GM18520 (cell line): ENCODE data around the gene CACTIN.
"Not testable (repeated sequence)": the region's sequence is repeated elsewhere in the genome, so short reads cannot be mapped to it uniquely, and the experiment has no call there.

Experiments used
- ATAC-seq: cut with Tn5 transposase; IDR thresholded peaks from one replicate; pipeline ENCODE4 v1.9.1; 2021; ENCODE audit not compliant: unreplicated experiment

Gene CACTIN

DNA sequence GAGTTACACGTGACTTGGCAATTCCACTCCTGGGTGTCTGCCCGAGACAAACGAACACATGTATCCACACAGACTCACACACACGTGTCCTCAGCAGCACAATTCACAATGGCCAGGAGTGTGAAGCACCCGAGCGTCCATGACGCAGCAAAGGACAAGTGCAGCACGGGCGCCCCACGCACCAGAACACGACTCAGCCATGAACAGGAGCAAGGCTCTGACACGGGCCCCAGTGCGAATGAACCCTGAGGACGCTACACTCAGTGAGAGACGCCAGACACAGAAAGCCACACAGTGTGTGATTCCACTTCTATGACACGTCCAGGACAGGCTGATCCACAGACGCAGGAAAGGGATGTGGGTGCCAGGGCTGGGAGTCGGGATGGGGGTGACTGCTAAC is 37.2 kb upstream of the CACTIN start:
- ATAC-seq = no peak

DNA sequence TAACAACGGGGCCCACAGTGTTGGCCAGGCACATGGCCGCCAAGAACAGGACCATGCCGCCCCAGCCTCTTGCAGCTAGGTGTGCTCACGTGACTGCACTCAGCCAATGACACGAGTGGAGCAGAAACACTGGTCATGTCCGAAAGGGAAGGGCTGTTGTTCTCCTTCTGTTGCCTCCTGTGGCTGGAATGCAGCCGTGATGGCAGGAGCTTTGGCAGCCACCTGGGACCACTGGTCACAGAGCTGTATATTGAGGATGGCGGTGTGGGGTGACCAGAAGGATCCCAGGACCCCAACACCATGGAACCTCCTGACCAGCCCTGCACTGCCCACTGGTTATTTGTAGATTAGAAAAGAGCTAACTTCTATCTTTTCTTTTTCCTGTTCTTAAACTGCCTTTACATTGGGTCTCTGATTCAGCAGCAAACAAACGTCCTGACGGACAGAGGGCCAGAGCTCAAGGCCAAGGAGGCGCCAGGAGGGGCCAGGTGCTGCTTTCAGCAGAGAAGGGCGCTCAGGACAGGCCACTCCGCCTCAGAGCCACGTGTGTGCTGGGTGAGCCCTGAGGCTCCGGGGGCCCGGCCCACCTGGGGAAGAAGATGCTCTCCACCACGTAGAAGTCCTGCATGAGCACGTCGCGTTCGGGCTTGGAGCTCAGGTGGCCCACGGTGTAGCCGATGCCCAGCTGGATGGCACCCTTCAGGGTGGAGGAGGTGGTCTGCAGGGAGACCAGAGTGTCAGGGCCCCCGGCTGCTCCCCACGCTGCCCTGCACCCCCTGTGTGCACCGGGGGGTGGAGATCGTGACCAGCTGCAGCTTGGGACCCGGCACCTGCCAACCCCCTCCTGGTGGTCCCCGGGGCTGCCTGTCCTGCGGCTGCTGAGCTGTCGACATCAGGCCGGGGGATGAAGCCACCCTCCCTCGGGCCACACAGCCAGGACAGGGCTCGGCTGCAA is 35.0 kb upstream of the CACTIN start:
- no peak for ATAC-seq

DNA sequence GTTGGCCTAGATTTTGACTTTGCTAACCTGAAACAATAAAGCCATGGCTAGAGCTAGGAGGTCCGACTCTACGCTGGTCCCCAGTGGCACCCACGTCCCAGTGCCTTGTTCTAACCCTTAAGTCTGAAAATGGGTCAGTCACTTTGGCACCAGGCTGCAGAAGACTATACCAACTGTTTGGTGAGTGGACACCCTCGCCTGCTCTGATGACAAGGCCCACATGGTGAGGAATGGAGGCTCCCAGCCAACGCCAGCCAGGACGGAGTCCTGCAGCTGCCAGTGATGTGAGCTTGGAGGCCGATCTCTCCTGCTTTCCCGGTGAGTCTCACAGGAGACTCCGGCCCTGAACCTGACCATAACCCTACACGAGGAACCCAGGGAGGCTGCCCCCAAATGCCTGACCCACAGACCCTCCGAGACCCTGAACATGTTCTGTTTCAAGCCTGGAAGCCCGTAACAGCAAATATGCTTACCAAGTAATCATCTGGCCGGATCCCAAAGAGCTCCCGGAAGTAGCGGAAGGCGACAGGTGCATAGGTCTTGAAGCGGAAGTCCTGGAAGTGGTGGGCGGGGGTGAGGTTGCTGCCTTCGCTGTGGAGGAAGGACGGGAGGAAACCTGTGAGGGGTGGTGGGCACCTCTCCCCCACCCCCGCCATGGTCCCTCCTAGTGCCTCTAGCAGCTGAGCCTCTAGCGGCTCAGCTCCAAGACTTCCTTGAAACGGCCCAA is 34.1 kb upstream of the CACTIN start:
- no peak for ATAC-seq

DNA sequence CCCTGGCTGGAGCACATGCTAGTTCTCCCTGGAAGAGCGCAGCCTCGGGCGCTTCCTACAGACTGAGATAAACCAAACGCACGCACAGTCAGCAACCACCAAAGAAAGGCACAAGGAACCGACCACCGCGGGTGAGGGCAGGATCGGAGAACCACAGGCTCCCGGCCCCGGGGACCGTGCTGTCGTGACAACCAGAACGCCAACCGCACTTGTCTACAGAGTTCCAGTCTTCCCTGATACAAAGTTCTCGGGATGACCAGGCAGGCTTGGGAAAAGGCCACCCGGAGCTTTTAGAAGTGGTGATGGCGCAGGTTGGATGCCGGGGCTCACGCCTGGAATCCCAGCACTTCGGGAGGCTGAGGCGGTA is 33.1 kb upstream of the CACTIN start:
- no peak for ATAC-seq

DNA sequence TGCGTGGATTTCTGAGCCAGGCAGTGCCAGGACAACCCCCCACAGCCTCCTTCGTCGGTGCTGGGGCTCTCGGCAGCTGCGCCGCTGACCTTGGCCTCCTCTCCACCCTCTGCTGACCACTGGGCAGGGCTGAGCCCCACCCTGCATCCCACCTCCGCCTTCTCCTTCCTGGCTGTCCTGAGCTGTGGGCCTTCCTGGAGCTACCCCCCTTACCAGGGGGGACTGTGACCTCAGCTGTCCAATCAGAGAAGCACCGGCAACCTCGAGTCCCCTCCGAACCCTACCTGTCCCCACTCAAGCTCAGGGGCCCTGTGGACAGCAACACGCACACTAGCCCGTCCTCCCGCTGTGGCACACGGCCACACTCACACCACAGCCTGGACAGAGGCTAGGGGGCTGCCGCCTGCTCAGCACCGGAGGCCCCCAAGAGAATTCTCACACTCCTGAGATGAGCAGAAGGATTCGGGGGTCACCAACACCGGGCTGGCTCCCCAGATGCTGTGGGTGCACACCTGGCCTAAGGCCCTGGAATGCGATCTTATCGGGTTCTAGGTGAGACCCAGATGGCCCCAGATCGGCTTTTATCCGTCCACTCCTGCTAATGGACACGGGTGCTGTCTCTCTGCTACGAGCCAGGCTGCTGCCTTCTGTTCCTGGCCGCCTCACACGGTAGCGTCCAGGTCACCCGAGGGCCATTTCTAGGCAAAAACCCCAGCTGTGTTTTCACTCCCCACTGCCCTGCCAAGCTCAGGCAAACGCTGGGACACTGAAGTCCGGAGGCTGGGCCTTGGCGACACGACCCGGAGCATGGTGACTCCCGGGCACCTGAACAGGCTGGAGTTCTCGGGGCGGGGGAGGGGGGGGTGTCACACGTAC is 32.5 kb upstream of the CACTIN start:
- no peak for ATAC-seq

DNA sequence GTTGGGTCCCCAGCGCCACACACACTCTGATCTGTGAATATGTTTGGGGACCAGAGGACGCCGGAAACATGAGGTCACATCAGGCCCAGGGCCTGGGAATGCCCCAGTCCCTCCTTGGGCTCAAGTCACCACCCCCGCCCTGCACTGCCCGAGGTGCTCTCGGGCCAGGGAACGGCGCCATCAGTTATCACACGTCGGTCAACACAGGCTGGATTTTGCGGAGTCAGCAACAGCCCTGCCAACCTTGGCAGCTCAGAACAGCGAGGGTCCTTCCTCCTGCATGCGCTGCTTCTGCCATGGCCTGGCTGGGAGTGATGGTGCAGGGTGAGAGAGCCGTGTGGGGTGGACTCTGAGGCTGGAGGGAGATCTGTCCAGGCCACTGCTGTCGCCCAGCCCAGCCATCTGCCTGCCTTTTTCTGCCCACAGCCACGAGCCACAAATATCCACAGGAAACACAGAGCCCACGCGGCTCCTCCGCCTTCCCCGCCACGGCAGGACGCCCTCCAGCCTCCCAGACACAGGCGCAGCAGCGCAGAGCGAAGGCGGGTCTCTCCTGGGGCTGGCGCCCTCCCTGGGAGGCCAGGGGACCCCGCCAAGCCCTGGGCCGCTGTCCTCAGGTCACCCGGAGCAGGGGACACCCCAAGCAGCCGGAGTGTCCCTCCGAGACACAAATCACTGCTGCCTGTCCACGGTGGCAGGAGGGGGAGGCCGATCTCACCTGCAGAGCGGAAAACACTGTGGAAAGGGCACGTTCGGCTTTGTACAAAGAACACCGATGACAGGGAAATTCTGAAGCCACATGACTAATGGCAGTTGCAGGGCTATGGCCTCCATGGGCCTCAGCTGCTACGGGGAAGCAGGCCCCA is 31.6 kb upstream of the CACTIN start:
- ATAC-seq = no peak

DNA sequence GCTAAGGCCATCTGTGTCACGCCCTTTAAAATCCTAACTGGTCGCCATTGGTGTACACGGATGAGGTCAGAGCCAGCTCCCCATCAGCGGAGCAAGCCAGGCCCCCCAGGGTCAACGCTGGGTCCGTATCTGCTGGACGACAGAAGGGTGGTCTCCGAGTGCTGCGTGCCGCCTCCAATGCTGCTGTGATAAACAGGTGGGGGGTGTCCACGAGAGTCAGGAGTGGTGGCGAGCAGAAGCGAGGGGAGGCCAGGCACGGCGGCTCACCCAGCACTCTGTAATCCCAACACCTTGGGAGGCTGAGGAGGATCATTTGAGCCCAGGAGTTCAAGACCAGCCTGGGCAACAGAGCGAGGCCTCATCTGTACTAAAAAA is 30.8 kb upstream of the CACTIN start:
- ATAC-seq = no peak

DNA sequence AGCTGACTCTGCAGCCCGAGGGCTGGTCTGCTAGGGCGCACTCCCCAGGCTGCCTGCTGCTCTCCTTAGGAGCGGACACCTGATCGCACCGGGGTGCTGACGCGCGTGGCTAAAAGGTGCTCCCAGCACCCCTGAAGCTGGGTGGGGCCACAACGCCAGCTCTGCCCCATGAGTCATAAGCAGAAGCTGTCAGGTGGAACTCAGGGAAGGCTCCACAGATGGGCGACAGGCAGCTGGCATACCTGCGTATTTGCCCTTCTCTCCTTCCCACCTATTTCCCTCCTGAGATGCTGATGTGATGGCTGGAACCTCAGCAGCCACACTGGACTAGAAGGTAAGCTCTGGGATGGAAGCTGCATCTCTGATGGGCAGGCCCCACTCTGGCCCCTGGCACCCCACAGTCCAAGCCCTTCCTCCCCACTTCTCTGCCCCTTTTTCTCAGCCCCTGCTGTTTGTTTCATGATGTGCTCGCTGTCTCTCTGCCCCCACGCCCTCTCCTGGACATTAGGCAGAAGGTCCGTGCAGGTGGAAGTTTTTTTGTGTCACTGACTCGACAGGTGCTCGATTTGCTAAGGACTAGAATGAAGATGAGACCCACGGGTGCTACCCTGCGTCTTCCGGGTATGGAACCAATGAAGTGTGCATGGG is 30.3 kb upstream of the CACTIN start:
- no peak for ATAC-seq

DNA sequence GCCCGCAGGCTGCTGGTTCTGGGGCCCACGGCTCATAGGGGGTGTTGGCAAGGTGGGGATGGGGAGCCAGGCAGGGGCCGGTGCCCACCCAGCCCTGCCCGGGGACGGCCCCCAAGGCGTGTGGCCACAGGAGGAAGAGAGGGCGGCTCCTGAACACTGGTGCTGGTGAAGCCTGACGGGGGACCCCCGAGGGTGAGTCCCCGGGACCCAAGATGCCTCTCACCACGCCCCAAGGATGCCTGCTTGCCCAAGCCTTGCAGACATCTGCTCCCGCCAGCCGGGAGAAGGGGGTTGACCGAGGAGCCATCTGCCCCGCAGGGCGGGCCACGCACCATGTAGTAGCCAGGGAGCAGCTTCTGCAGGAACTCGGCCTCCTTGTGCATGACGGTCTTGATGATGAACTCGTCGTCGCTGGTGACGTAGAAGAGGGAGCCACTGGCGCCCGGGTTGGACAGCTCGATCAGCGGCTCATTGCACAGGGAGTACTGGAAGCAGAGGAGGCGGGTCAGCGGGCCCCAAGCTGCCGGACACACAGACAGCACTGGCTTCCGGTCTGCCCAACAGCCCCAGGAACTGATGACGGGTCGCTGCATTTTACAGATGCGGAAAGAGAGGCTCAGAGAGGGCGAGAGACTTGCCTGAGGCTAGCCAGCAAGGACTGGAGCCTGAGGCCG is 29.6 kb upstream of the CACTIN start:
- ATAC-seq = no peak

DNA sequence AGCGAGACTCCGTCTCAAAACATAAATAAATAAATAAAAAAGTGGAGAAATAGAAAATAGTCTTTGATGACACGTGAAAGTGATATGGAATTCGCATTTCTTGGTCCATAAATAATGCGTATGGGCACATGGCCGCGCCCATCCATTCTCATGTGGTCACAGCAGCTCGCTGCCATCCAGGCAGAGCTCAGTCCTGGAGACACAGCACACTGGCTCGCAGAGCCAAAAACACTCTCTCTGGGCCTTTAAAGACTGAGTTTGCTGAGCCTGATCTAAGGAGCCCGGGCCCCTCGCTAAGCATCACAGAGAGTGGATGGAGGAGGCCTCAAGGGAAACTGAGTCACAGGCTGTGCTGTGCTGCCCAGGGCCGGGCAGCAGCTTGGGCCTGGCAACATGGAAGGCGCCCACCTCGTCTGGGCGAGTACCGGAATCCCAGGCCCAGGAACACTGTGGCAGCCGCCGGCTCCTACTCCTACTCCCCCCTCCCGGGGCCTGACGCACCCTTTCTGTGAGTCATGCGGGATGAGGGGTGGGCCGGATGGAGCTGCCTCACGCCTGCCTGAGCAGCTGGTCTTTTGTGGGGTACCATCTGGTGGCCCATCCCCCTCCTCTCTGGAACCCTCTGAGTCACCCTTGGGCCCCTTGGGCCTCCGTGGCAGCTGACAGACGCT is 28.9 kb upstream of the CACTIN start:
- ATAC-seq = no peak

DNA sequence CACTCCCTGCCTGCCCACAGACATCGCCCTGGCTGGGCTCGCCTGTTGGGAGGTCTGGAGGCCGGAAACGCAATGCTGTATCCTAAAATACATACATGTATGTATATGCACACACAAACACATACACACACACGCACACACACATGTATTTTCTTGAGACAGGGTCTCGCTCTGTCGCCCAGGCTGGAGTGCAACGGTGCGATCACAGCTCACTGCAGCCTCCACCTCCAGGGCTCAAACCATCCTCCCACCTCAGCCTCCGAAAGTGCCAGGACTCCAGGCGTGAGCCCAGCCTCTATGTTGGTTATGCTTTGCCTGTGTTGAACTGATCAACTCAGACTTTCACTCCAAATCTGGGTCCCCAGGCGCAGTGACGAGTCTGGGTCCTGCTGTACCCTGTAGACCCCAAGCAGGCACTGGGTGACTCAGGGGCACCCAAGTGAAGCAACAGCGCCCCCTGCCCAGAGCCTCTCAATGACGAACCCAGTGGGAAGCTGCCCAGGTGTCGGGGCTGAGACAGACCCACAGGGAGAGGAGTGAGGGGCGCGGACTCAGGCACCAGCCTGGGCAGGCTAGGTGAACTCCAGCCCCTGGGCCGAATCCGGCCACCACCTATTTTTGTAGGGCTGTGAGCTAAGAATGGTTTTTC is 27.4 kb upstream of the CACTIN start:
- no peak for ATAC-seq

DNA sequence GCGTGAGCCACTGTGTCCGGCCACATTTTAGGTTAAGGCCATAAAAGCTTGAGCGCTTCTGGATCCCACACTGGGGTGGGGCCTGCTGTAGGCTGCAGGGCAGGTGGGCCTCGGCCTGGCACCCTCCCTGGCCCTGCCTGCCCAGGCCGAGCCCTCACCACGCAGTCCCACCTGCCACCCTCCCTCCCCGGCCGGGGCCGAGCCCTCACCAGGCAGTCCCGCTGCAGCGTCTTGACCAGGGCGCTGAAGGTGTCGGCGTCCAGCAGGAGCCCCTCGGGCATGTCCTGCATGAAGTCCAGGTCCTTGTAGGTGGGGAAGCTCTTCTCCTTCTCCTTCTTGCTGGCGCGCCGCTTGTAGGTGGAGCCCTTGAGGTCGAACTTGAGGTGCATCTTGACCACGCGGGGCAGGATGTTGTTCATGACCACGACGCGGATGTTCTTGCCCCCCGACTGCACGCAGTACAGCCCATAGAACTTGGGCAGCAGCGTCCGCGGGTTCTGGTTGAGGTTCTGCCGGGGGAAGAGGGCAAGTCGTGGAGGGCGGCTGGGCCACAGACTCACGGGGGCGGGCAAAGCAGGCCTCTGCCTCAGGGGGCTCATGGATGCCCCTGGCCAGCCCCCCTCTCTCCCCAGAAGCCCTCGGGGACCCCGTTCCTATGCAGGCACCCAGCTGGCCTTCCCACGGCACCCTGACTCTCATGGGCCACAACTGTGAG is 26.6 kb upstream of the CACTIN start:
- ATAC-seq = no peak

DNA sequence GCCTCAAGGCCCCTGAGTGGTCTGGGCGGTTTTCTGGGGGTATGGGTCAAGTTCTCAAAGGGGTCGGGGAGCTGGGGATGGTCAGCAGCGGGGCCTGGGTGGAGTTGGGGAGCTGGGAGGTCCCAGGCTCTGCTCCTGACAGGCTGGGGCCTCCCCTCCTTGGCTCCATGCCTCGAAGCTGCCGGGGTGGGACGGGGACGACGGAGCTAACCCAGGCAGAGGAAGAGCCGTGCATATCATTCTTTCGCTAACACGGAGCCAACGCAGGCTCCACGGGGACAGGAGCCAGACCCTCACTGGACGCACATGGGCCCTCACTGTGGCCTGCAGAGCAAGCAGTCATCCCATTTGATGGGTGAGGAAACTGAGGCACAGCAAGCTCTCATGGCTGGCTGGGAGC is 25.8 kb upstream of the CACTIN start:
- no peak for ATAC-seq

DNA sequence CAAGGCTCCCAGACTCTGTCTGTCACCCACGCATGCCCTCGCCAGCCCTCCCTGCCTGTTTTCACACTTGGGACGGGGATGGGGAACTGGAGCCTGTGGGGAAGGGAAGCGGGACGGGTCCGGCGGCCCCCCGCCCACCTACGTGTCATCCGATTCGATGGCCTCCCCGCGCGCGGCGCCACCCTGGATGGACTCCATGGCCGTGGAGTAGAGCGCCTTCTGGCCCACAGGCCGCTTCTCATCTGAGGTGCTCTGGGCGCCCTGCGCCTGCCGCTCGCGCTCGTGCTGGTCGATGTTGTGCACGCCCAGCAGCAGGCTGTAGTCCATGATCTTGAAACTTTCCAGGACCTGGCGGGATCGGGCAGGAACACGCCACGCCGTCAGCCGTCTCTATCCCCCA is 25.1 kb upstream of the CACTIN start:
- no peak for ATAC-seq

DNA sequence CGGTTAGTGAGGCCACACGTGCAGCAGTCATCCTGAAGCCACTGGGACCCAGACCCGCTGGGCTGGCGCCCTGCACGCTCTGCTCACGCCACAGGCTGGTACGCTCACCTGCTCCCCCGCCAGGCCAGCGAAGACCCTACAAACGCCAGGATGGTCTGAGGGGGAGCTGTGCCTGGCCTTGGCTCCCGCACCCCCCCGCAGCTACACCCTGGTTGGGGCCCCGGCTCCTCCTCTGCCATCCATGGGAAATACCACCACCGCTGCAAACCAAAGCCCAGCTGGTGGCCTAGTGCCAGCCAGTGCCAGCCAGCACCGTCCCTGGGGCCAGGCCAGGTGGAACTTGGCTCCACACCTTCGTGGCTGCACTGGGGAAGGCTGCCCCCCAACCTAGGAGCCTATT is 23.3 kb upstream of the CACTIN start:
- ATAC-seq = no peak

DNA sequence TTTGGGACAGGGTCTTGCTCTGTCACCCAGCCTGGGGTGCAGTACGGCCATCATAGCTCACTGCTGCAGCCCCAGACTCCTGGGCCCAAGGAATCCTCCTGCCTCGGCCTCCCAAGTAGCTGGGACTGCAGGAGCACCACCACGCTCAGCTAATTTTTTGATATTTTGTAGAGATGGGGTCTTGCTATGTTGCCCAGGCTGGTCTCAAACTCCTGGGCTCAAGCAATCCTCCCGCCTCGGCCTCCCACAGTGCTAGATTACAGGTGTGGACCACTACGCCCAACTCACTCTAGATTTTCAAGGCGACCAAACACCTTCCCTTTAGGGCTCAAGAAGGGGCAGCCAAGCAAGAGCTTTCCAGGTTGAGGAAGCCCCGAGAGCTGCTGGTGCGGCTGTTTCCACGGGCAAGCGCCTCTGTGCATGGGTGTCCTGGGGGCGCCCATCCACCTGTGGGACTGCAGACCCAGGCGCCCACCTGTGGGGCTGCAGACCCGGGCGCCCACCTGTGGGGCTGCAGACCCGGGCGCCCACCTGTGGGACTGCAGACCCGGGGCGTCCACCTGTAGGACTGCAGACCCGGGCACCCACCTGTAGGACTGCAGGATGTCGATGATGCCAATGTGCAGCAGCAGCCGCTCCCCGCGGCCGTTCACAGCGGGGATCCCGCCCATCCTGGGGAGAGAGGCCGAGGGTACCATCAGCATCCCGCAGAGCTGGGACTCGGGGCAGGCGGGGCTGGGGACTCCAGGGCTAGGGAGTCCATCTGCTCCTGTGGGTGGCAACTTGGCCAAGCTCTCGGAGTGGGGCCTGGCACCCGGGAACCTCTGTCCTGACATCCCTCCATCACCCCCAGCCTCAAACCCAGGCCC is 21.7 kb upstream of the CACTIN start:
- no peak for ATAC-seq

DNA sequence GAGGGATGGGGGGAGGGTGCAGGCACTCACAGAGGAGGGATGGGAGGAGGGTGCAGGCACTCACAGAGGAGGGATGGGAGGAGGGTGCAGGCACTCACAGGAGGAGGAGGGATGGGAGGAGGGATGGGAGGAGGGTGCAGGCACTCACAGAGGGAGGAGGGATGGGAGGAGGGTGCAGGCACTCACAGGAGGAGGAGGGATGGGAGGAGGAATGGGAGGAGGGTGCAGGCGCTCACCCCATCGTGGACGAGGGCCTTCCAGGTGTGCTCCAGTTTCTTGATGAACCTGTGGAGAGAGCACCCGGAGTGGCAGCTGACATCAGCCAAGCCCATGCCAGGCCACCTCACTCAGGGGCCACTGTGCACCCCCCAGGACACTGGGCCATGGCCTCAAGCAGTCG is 20.5 kb upstream of the CACTIN start:
- ATAC-seq = not testable (repeated sequence)
